HCT116 (cell line): ENCODE results near the gene CEP41. TPM values are rescaled to one million over a fixed set of nuclear protein-coding genes. Genes with fewer than 3 reads are reported as not detected.

Source experiments
- ATAC-seq: fragments of 200-7000 bp; cut with Tn5 transposase; 2 replicates; pipeline ENCODE4 v1.9.1; 2020; ENCODE audit warnings: mild to moderate bottlenecking, moderate library complexity
- BruUV-seq: library from RNA; stranded (reverse); fragments of 400-500 nt; replicated peaks from 2 replicates; lab custom pipeline; 2021; lab: Mats Ljungman, UMichigan
- CTCF ChIA-PET: fragments of 300-600 bp; sonication (Branson Sonifier 250); formaldehyde crosslinking; loops from one replicate; lab custom pipeline; 2021; ENCODE audit warnings: antibody characterized with exemption; lab: Charles Lee
- POLR2A ChIA-PET: fragments of 300-600, 350-600 bp; sonication (Branson Sonifier 250); formaldehyde crosslinking; loops from one replicate; lab custom pipeline; 2021; ENCODE audit warnings: antibody characterized with exemption; lab: Charles Lee
- RAD21 ChIA-PET, 2 experiments: fragments of 300-600 bp; sonication (Branson Sonifier 250); formaldehyde crosslinking; loops; one replicate each; lab custom pipeline; 2023; ENCODE audit warnings: low total read pairs in 2 of 2; ENCODE audit not compliant: uncharacterized antibody in 2 of 2, unreplicated experiment in 2 of 2, low non-redundant PET in 1 of 2; lab: Charles Lee
- DNase-seq: peaks from one replicate; pipeline ENCODE4 v3.0.0-alpha.2; 2010; ENCODE audit warnings: low read depth, low spot score
- H2AFZ ChIP-seq: fragments of 200-600 bp; shearing (Covaris generic), sonication (generic); 2 replicates; pipeline ENCODE4 v1.6.1; 2017; ENCODE audit warnings: low read depth, mixed run types, mixed read lengths, antibody characterized with exemption, low read length; ENCODE audit not compliant: poor library complexity, severe bottlenecking
- H3K27ac ChIP-seq: 2 replicates; pipeline ENCODE4 v1.5.1; 2012; ENCODE audit warnings: low read depth, low read length
- H3K27me3 ChIP-seq: fragments of 200-600 bp; sonication (generic); 2 replicates; pipeline ENCODE4 v1.6.1; 2016; ENCODE audit warnings: mixed run types, low read length, mixed read lengths; ENCODE audit not compliant: insufficient read depth
- H3K36me3 ChIP-seq, 2 experiments: fragments of 200-500 bp in 1 of 2; fragments of 200-600 bp in 1 of 2; sonication (Bioruptor generic) in 1 of 2; sonication (generic) in 1 of 2; 2 replicates each; pipeline versions ENCODE4 v1.5.1 to v1.6.1; 2014 to 2016; ENCODE audit warnings: low read length in 2 of 2, inconsistent platforms in 1 of 2, mixed read lengths in 1 of 2, mixed run types in 1 of 2; ENCODE audit not compliant: insufficient read depth in 2 of 2, control insufficient read depth in 1 of 2
- H3K4me1 ChIP-seq, 2 experiments: fragments of 200-600 bp in 1 of 2; sonication (generic) in 1 of 2; 2 replicates each; pipeline versions ENCODE4 v1.5.1 to v1.6.1; 2012 to 2017; ENCODE audit warnings: low read length in 2 of 2, inconsistent platforms in 1 of 2, mild to moderate bottlenecking in 1 of 2, mixed read lengths in 1 of 2, mixed run types in 1 of 2, moderate library complexity in 1 of 2; ENCODE audit not compliant: insufficient read depth in 2 of 2, control insufficient read depth in 1 of 2
- H3K4me2 ChIP-seq: fragments of 200-600 bp; sonication (generic); 2 replicates; pipeline ENCODE4 v1.6.1; 2017; ENCODE audit warnings: mixed run types, low read length, mixed read lengths
- H3K4me3 ChIP-seq, 2 experiments: fragments of 200-600 bp in 1 of 2; sonication (generic) in 1 of 2; replicated peaks in 1 of 2; 2 replicates each; pipeline ENCODE4 v1.5.1; 2011 to 2016; ENCODE audit warnings: low read length in 2 of 2, control low read depth in 1 of 2, low read depth in 1 of 2, mild to moderate bottlenecking in 1 of 2, mixed read lengths in 1 of 2, mixed run types in 1 of 2
- H3K79me2 ChIP-seq: fragments of 200-600 bp; sonication (generic); 2 replicates; pipeline ENCODE4 v1.6.1; 2017; ENCODE audit warnings: mild to moderate bottlenecking, mixed run types, low read length, moderate library complexity, mixed read lengths; ENCODE audit not compliant: insufficient read depth
- H3K9ac ChIP-seq: fragments of 200-600 bp; sonication (generic); 2 replicates; pipeline ENCODE4 v1.6.1; 2016; ENCODE audit warnings: low read length, mixed read lengths
- H3K9me2 ChIP-seq: fragments of 200-600 bp; sonication (generic), shearing (Covaris generic); 2 replicates; pipeline ENCODE4 v1.6.1; 2017; ENCODE audit warnings: mixed run types, mild to moderate bottlenecking, moderate library complexity; ENCODE audit not compliant: insufficient read depth
- H3K9me3 ChIP-seq, 2 experiments: fragments of 200-500 bp in 1 of 2; fragments of 200-600 bp in 1 of 2; sonication (Bioruptor generic) in 1 of 2; sonication (generic) in 1 of 2; 2 replicates each; pipeline ENCODE4 v1.6.1; 2014 to 2017; ENCODE audit warnings: low read length in 2 of 2, mixed read lengths in 2 of 2, inconsistent platforms in 1 of 2, low read depth in 1 of 2, mild to moderate bottlenecking in 1 of 2, mixed run types in 1 of 2, moderate library complexity in 1 of 2; ENCODE audit not compliant: control insufficient read depth in 1 of 2, insufficient read depth in 1 of 2
- H4K20me1 ChIP-seq: fragments of 200-600 bp; sonication (generic), shearing (Covaris generic); 2 replicates; pipeline ENCODE4 v1.6.1; 2017; ENCODE audit warnings: mixed run types, mild to moderate bottlenecking, moderate library complexity; ENCODE audit not compliant: insufficient read depth
- ATF3 ChIP-seq: IDR thresholded peaks from 2 replicates; pipeline ENCODE4 v1.6.1; 2012
- CBX3 ChIP-seq: IDR thresholded peaks from 2 replicates; pipeline ENCODE4 v1.6.1; 2012; ENCODE audit warnings: low read depth
- CEBPB ChIP-seq: IDR thresholded peaks from 2 replicates; pipeline ENCODE4 v1.6.1; 2012; ENCODE audit warnings: low read depth
- CTCF ChIP-seq, 3 experiments: fragments of 200-600 bp in 1 of 3; sonication (generic) in 1 of 3; IDR thresholded peaks in 2 of 3; conservative IDR thresholded peaks in 1 of 3; 2 replicates each; pipeline ENCODE4 v1.5.1; 2012 to 2017; ENCODE audit warnings: low read depth in 2 of 3, low read length in 2 of 3, antibody characterized with exemption in 1 of 3, borderline replicate concordance in 1 of 3, control low read depth in 1 of 3, mild to moderate bottlenecking in 1 of 3, mixed read lengths in 1 of 3, mixed run types in 1 of 3, moderate library complexity in 1 of 3; ENCODE audit not compliant: insufficient read depth in 1 of 3
- JUND ChIP-seq: IDR thresholded peaks from 2 replicates; pipeline ENCODE4 v1.6.1; 2012
- POLR2A ChIP-seq: IDR thresholded peaks from 2 replicates; pipeline ENCODE4 v1.7.0; 2011; ENCODE audit warnings: borderline replicate concordance; ENCODE audit not compliant: insufficient read depth, insufficient read length; ENCODE audit errors: extremely low read depth
- POLR2AphosphoS5 ChIP-seq: IDR thresholded peaks from 2 replicates; pipeline ENCODE4 v1.6.1; 2011; ENCODE audit warnings: mild to moderate bottlenecking, low read depth, low read length, moderate library complexity
- RAD21 ChIP-seq: IDR thresholded peaks from 2 replicates; pipeline ENCODE4 v1.6.1; 2012; ENCODE audit warnings: low read depth, mild to moderate bottlenecking
- REST ChIP-seq: IDR thresholded peaks from 2 replicates; pipeline ENCODE4 v1.6.1; 2012; ENCODE audit warnings: low read depth
- SIN3A ChIP-seq: IDR thresholded peaks from 2 replicates; pipeline ENCODE4 v1.6.1; 2012; ENCODE audit warnings: low read depth
- TCF7L2 ChIP-seq: IDR thresholded peaks from 2 replicates; pipeline ENCODE4 v1.7.0; 2011; ENCODE audit warnings: borderline replicate concordance, inconsistent platforms; ENCODE audit not compliant: insufficient read depth, insufficient read length; ENCODE audit errors: extremely low read depth
- ZBTB33 ChIP-seq: IDR thresholded peaks from 2 replicates; pipeline ENCODE4 v1.6.1; 2011; ENCODE audit warnings: mild to moderate bottlenecking, low read length, moderate library complexity; ENCODE audit not compliant: insufficient replicate concordance; ENCODE audit errors: extremely low read depth
- ZFX ChIP-seq: fragments of 450-650 bp; IDR thresholded peaks from 2 replicates; pipeline ENCODE4 v1.6.1; 2017
- ZNF274 ChIP-seq: fragments of 200-500 bp; sonication (Bioruptor generic); IDR thresholded peaks from 2 replicates; pipeline ENCODE4 v1.6.1; 2014; ENCODE audit warnings: mild to moderate bottlenecking, low read depth, low read length, inconsistent platforms
- intact Hi-C: fragments of 100-400 bp; cut with micrococcal nuclease; formaldehyde crosslinking; loops from 2 replicates; pipeline ENCODE4 v1.10.0; 2022
- total RNA-seq: library from RNA; stranded (reverse); gene quantifications from one replicate; pipeline ENCODE4 v1.2.1, GENCODE V29; 2021; ENCODE audit not compliant: unreplicated experiment

CEP41 gene
- total RNA-seq, 1 experiment from 2014 or later = 13.6 TPM

- Histone ChIP-seq H3K27me3 (no peaks in the 10 kb centered on the region), H3K4me2 (no peak overlapping the region), H3K79me2 (no peaks in the 10 kb centered on the region), H3K4me3 (no peak overlapping the region), H3K27ac (no peak overlapping the region), H4K20me1 (no peaks in the 10 kb centered on the region), H3K36me3 (no peaks in the 10 kb centered on the region), H2AFZ (no peak overlapping the region), H3K9me3 (no peaks in the 10 kb centered on the region), H3K9me2 (no peaks in the 10 kb centered on the region), H3K9ac (no peak overlapping the region), H3K4me1 (no peaks in the 10 kb centered on the region)
- intact Hi-C loops = no loop called here
- no peak for DNase-seq
- CTCF ChIA-PET = no interaction called here
- RAD21 ChIA-PET = no interaction called here
- no TSS peak for BruUV-seq
- POLR2A ChIA-PET = no interaction called here
- no peak for ATAC-seq
- no peak for TF ChIP-seq ZFX
- TF ChIP-seq RAD21 = no peak
- TF ChIP-seq ZNF274 = no peak
- no peak for TF ChIP-seq CEBPB
These were observed 44.7 kb downstream of the CEP41 start for GRCh38 chr7:130396109-130396508.

GRCh38 chr7:130395421-130395820, 45.4 kb downstream of the CEP41 start:
- ATAC-seq = no peak
- BruUV-seq = no TSS peak
- no peak for TF ChIP-seq SIN3A
- TF ChIP-seq JUND = no peak
- TF ChIP-seq ATF3 = no peak
- TF ChIP-seq ZFX = no peak
- TF ChIP-seq POLR2AphosphoS5 = no peak
- no peak for TF ChIP-seq CBX3
- TF ChIP-seq RAD21 = no peak
- no peak for TF ChIP-seq ZBTB33
- no peak for TF ChIP-seq POLR2A
- TF ChIP-seq REST = no peak
- no peak for TF ChIP-seq TCF7L2
- no peak for TF ChIP-seq CTCF (IDR thresholded peaks at IDR 0.05 in 2 of 3, conservative IDR thresholded peaks at IDR 0.05 in 1 of 3; ENCODE audit: borderline replicate concordance in 1 of 3, insufficient read depth in 1 of 3, low read depth in 2 of 3, low read length in 2 of 3)

More at GRCh38 chr7:130395421-130395820, 45.4 kb downstream of the CEP41 start:
- ChIA-PET POLR2A (no interaction called here), RAD21 (no interaction called here), CTCF (no interaction called here)
- Histone ChIP-seq H3K79me2 (no peaks in the 10 kb centered on the region), H3K4me3 (no peak overlapping the region), H3K27me3 (no peaks in the 10 kb centered on the region), H3K36me3 (no peaks in the 10 kb centered on the region), H3K9me2 (no peaks in the 10 kb centered on the region), H3K4me1 (no peaks in the 10 kb centered on the region), H3K4me2 (no peak overlapping the region), H3K27ac (no peak overlapping the region), H3K9me3 (no peaks in the 10 kb centered on the region), H3K9ac (no peak overlapping the region), H2AFZ (no peak overlapping the region), H4K20me1 (no peaks in the 10 kb centered on the region)
- no peak for DNase-seq
- intact Hi-C loops = no loop called here
